ENCODE measurements around the gene C11orf86.

DNA sequence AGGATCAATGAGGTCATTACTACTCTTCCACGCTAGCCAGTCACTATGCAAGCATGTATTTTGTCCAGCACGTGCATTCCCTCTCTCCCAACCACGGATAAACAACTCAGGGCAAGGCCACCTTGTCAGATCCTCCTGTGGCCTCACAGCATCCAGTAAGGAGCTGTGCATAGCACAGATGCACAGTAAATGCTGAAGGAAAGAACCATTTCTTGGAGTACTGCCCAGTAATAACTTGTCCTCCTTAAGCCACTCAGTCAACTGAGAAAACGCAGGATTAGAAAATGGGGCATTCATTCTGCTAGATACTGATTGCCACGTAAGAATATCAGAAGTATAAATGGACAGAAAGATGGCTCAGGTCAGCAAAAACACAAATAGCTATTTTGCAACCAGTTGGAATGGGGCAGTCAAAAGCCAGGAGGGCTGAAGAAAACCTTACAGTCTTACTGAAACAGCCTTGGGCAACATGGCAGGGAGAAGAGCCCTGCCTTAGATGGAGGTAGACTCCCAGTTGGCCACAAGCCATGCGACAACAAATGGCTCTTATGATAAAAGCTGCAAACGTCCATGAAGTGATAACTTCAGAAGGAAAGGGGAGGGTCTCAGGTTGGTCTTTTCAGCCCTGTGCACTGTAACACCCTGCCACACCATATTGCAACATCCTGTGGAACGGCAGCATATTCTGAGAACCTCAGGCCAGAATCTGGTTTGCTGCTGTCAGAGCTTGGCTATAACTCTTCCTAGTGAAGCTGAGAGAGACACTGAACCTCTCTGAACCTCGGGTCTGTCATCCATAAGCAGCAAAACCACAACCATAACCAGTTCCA lies 39.9 kb upstream of the C11orf86 start:
- no peak for TF ChIP-seq RAD21 (IDR thresholded peaks at IDR 0.05; ENCODE audit: low read depth)
- TF ChIP-seq CREB1 (IDR thresholded peaks at IDR 0.05; ENCODE audit: low read depth) = no peak
- no peak for TF ChIP-seq ZBTB7A (IDR thresholded peaks at IDR 0.05; ENCODE audit: low read depth)
- no peak for TF ChIP-seq NFIC (IDR thresholded peaks at IDR 0.05)

Measured in Ishikawa (cell line).